Stimulated activated CD4-positive, alpha-beta T cell treated with anti-CD3 and anti-CD28 coated beads, TNF-alpha, amount 100 ng/mL, for 24 hours (primary cell): ENCODE data around the gene MED17.
A peak's percentile ranks its signal among the peaks of the same experiment; 100 is the strongest.
"Not testable (repeated sequence)": the region's sequence is repeated elsewhere in the genome, so short reads cannot be mapped to it uniquely, and the experiment has no call there.

ENCODE experiments used
- DNase-seq, 3 experiments: peaks; one replicate each; pipeline ENCODE4 v3.0.0-alpha.2; 2020; ENCODE audit warnings: low read depth in 3 of 3

MED17 gene, protein sequence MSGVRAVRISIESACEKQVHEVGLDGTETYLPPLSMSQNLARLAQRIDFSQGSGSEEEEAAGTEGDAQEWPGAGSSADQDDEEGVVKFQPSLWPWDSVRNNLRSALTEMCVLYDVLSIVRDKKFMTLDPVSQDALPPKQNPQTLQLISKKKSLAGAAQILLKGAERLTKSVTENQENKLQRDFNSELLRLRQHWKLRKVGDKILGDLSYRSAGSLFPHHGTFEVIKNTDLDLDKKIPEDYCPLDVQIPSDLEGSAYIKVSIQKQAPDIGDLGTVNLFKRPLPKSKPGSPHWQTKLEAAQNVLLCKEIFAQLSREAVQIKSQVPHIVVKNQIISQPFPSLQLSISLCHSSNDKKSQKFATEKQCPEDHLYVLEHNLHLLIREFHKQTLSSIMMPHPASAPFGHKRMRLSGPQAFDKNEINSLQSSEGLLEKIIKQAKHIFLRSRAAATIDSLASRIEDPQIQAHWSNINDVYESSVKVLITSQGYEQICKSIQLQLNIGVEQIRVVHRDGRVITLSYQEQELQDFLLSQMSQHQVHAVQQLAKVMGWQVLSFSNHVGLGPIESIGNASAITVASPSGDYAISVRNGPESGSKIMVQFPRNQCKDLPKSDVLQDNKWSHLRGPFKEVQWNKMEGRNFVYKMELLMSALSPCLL

DNA sequence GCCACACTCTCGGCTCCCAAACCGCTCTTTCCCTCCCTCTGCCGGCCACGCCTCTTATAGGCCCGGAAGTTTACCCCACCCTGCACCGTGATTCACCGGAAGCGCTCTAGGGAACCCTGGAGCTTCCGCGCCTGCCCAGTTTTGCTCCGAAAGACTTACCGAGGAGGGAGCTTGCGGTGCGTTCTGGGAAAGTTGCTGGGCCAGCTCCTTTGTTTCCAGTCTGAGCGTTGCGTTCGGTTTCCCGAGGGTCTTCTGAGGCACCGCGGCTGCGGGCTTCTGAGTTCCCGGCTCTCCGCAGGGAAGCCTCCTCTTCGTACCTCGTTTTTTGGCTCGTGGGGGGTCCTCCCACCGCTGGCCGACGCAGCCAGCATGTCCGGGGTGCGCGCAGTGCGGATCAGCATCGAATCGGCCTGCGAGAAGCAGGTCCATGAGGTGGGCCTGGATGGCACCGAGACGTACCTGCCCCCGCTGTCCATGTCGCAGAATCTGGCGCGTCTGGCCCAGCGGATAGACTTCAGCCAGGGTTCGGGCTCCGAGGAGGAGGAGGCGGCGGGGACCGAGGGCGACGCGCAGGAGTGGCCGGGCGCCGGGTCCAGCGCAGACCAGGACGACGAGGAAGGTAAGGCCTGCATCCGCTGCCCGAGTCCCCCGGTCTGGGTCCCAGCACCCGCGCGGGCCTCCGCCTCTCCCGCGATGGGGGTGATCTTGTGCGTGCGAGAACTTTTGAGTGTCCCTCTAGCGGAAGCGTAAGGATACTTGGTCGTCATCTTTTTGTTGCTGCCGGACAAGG, at the start of gene MED17:
MED17 (plus strand) TSS at position 138 of the 790 bp plus-strand sequence; CDS start at position 370, 232 bp downstream.
- peak; percentile 85 to 89 (median 88) for DNase-seq

DNA sequence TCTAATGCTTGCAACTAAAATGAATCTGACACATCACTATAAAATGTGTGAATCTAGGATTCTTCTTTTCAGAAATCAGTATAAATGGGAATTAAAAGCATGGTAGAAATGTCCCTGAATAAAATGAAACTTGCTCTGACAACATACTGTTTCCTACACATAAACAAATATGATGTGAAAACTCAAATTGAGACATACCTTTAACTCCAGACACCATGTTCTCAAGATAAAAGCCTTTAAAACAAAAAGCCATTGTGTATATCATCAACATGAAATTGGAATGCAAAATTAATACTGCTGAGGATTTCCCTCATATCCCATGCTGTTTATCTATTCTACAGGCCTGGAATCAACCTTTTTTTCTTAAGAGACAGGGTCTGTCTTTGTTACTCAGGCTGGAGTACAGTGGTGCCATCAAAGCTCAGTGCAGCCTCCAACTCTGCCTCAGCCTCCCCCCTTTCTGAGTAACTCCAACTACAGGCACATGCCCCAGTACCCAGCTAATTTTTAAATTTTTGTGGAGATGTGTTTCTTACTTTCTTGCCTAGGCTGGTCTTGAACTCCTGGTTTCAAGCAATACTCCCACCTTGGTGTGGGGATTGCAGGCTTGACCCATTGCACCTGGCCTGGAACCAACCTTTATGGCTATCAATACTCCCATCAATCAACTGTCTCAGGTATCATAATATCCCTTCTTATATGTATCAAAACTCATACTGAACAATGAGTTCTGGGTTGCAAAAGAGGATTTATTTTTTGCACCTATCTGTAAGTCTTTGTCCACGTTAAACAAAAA, 49.5 kb upstream of the MED17 start:
- DNase-seq: no peak

DNA sequence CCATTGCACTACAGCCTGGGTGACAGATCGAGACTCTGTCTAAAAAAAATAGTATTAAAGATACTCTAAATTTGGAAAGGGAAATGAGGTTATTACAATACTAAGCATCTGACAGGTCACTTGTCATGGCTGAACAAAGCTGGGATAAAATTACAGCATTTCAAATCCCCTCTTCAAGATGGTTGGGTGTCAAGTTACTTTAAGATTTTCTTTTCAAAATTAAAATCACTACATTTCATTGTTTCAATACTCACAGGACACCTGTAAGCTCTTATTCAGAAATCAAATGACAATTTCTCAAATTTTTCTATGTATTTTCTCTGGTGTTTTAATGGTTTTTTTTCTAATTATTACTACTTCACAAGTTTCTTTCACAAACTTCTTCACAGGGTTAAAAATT, 48.5 kb upstream of the MED17 start:
- no peak for DNase-seq

DNA sequence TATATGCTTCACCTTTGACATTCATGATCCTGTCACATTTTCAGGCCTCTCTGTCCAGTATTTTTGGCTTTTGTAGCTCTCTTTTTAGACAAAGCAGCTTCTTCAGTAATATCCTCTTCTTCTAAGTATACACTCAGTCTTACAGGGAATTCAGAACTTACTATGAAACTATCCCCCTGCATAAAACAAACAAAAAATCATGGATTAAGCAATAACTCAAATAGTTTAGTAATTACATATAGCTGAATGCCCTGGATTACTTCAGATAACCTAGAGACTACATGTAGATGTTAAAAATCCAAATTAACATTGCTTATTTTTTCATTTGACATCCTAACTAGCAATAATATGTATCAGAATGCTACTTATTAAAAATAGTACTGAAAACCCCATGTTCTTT, 48.0 kb upstream of the MED17 start:
- no peak for DNase-seq

DNA sequence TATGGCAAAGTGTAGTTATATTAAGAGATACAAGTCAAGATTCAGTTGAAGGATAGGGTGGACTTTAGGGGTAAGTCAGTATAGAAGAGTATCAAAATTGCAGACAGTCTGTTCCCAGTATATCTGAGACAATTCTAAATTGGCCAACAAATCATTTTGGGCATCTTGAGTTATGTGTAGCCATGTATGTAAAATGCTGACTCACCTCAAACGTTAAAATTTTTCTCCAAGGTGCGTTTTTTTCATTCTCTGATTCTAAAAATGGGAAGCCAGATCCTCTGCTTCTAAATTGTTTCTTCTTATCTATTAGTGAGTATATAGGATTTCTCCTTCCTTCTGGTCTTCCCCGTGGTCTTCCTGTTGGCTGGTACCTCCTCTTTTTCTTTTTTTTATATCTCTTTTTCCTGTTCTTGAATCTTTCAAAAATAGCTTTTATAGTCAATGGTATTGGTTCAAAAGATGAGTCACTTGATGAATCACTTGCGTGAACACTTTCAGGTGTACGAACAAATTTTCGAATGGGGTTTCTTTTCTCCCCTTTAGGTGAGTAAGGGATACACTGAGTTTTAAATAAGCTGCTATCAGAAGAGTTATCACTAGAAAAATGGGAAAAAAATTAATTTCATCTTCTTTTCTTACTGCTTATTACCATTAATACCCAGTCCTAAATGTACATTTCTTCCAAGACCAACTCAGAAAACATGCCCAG, 46.0 kb upstream of the MED17 start:
- DNase-seq: no peak

DNA sequence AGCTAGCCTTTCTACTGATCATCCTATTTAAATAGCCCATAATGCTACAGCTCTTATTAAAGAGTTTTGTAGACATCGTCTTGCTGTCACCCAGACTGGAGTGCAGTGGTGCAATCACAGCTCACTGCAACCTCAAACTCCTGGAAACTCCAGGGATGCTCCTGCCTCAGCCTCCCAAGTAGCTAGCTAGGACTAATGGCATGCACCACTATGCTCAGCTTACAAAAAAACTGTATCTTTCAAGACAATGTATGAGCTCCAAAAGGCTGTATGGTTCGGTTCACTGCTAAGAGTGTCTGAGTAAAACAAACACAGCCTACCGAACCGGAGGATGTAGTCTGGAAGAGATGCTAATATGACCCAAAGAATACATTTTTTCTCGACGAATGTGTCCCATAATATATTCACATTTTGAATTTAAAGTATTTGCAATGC, 45.4 kb upstream of the MED17 start:
- DNase-seq: no peak

DNA sequence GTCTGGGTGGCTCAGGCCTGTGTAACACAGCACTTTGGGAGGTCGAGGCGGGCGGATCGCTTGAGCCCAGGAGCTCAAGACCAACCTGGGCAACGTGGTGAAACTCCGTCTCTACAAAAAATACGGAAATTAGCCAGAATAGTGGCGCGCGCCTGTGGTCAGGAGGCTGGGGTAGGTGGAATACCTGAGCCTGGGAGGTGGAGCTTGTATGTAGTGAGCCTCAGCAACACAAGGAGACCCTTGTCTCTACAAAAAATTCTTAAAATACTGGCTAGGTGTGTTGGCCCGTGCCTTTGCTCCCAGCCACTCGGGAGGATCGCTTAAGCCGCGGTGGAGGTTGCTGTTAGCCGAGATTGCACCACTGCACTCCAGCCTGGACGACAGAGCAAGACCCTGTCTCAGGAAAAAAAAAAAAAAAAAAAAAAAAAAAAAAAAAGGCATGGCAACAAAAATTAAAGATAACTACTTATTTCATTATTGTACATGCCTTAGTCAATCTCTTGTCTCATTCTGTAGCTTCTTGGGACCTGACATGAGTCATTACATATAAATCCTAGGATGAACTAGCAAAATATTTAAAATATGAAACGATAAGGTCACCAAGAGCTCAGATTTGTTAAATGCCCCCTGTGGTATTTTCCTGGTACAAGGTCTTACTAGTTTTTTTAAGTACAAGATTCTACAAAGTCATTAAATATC, 43.9 kb upstream of the MED17 start:
- peak; percentile 18 to 60 (median 23) for DNase-seq

DNA sequence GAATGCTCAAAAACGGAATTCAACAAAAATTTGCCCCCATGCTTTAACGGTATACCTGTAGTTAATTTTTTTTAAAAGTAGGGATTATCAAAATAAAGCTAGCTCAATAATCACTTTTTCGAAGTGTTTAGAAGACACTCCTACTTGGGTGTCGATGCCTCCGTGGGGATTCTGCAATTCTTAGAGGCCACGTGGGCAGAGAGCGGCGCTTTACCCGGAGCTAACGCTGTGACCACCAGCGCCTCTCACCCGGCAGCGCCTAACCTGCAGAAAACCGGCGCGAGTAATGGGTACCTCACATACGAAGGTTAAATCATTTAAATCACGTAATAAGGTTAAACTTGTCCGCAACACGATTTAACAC, 43.4 kb upstream of the MED17 start:
- DNase-seq: peak; percentile 35 to 62 (median 48)

DNA sequence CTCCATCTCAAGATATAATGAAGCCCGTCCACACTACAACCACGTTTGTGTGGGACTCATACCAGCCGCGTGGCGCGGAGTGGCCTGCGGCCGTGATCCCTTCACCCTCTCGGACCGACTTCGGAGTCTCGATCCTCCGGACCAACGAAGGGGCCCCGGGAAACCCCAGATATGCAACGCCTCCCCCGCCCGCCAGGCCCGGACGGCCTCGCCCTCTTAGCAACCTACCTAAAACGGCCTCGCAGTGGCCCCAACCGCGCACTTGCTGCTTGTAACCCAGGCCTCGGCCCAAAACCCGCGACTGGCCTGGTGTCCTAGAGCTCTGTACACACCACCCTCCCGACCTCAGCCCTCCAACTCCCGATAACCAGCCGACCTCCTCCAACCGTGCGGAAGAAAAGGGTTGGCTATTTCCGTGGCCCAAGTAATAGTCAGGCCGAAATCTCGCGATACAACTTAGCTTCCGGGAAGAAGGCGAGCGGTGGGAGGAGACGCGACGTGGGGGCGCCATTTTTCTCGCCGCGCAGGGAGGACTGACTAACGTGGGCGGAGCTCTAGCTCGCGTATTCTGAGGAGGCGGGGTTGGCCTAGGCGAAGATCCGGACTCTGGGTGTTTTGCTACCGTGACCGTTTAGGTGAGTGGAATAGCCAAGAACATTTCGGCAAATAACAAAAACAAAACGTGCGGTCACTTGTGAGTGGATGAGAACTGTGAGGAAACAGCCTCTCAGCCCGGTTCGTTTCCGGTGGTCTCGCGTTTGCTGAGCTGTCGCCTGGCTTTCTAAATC, 42.8 kb upstream of the MED17 start, which contains the start of the genes C11orf54 and TAF1D:
C11orf54 (plus strand) TSS at position 579 of the 788 bp plus-strand sequence. CDS start 5,722 bp downstream, outside the sequence.
TAF1D (minus strand) TSS at position 402 of the 788 bp plus-strand sequence. CDS start 2,191 bp downstream, outside the sequence.
- peak; percentile 91 to 94 (median 93) for DNase-seq

DNA sequence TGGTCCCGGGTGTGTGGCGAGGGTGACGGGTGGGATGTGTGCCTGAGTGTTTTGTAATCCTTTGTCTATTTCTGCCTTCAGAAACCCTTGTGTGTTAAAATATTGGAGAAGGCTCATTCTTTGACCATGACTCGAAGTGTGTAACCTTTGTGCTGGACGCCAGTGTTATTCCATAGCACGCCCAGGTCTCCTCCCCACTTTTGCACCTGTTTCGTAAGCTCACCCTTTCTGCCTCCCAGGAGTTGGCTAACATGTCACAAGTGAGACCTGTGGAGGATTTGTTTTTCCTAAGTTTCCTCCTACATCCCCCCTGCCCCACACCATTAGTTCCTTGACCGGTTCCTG, 42.2 kb upstream of the MED17 start:
- DNase-seq: no peak

DNA sequence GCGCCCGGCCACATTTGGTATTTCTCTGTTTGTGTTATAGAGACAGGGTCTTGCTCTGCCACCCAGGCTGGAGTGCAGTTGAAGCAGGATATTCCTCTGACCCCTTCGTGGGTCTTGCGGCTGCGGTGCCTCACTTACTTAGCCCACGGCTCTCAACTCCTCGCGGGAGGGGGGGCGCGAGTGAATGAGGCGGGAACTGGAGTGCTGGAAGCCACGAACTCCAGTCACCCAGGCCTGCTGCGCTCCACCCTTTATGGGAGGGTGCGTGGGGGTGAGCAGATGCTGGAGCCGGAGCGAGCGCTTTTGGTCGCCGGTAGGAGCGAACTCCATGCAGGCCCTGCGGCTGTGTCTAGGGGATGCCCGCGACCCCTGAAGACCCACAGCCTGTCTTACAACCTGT, 40.8 kb upstream of the MED17 start:
- DNase-seq: no peak

DNA sequence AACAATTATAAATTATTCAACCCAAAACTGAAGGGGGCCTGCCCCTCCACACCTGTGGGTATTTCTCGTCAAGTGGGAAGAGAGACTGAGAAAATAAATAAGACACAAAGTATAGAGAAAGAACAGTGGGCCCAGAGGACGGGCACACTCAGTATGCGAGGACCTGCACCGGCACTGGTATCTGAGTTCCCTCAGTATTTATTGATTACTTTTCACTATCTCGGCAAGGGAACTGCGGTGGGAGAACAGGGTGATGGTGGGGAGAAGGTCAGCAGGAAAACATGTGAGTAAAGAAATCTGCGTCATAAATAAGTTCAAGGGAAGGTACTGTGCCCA, 39.4 kb upstream of the MED17 start:
- DNase-seq: no peak

DNA sequence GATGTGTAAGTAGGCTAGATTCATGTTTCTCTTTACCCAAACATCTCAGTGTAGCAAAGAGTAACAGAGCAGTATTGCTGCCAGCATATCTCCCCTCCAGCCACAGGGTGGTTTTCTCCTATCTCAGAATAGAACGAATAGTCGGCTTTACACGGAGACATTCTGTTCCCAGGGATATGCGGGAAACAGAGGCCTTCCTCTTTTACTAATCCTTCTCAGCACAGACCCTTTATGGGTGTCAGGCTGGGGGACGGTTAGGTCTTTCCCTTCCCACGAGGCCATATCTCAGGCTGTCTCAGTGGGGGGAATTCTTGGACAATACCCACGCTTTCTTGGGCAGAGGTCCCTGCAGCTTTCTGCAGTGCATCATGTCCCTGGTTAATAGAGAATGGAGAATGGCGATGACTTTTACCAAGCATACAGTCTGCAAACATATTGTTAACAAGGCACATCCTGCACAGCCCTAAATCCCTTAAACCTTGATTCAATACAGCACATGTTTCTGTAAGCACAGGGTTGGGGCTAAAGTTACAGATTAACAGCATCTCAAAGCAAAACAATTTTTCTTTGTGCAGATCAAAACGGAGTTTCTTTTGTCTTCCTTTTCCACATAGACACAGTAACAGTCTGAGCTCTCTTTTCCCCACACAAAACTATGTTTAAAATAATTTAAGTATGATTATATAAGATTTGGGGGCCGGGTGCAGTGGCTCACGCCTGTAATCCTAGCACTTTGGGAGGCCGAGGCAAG, 38.9 kb upstream of the MED17 start:
- DNase-seq: not testable (repeated sequence)

DNA sequence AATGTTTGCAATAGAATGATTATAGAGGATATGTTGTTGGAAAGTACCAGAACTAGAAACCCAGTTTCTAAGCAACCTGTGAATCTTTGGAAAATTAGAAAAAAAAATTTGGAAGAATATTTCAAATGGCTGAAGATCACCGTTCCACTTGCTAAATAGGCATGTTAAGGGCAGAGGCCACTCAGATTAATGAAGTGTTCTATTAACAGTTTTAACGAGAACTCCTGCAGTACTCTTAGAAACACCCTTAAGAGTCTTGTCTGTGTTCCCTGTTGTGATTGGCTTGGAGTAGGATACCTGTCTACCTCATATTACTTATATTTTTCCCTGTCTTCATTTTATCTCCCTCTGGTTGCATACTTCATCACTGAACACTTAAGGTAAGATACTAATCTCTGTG, 38.0 kb upstream of the MED17 start:
- no peak for DNase-seq

DNA sequence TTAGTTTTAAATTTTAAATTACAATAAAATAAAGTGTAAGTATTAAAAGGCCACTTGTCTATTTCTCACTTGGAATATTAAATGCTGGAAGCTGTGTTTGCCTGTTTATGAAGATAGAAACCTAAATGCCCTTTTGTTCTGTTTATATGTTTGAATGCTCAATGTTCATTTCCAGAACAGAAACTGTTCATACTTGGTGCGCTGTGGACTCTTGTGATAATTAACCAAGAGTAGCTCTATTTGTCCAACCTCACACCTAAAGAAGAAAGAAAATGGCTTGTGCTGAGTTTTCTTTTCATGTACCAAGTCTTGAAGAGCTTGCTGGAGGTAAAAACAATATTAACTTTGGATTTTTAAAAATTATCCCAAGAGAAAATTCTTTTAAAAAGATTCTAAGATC, 37.0 kb upstream of the MED17 start:
- no peak for DNase-seq

DNA sequence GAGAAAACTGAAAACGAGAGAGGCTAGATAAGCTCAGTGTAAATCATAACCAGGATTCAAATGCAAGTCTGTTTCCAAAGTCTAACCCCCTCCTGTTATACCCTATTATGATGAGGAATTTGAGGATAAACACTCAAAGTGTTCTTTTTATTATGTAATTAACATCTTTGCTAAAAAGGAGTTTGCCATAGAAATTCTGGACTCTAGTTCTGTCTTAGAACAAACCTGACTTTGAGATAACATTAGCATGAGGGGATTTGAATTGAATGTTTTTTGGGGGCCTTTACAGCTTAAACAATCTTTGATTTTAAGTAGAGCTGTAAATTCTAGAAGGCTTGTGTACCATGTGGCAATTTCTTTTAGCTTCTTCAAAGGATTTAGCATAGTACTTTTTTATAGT, 33.1 kb upstream of the MED17 start:
- DNase-seq: no peak

DNA sequence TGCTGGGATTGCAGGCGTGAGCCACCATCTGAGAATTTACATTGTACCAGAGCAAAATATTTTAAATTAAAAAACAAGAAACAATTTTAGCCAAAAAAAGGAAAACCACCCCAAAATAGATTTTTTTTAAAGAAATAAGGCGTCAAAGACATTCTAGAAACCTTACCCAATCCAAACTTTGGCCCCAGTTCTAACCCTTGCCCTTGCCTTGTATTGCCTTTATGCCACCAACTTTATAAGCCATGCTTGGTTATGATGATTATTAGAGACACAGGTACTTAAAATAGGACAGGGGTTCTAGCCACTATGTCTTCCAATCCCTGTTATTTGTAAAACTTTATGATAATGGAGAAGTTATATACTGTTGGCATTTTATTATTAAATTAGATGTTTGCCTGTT, 30.8 kb upstream of the MED17 start:
- no peak for DNase-seq

DNA sequence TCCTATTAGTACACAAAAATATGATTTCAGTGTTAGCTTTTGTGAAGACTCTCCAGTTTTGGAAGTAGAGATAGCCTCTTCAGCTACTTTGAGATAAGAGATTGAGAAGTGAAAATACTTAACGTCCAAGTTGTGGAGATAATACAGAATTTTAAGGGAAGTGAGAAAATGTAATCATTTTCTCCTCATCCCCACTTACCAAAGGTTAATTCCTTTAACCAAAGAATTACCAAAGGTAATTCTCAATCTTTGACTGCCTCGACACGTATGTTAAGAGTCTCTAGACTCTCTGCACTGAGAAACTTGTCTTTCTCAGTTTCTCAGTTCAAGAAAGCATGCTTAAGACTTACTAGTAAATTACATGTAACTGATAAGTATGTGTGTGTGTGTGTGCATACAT, 27.3 kb upstream of the MED17 start:
- DNase-seq: no peak

DNA sequence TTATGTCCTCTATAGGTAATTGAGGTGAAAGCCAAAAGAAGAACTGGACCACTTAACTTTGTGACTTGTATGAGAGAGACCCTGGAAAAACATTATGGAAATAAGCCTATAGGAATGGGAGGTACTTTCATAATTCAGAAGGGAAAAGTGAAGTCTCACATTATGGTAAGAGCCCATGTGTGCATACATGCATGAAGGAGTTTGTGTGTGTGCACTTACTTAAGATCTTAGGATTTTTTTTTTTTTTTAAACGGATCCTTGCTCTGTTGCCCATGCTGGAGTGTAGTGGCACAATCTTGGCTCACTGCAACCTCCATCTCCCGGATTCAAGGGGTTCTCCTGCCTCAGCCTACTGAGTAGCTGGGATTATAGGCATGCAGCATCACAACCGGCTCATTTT, 26.8 kb upstream of the MED17 start:
- DNase-seq: no peak
